ENCODE results near the gene PPP2R1B.

- TF ChIP-seq CTCF (IDR thresholded peaks at IDR 0.05; ENCODE audit: insufficient read depth, low read depth, low read length): no peak
- TF ChIP-seq EZH2 (IDR thresholded peaks at IDR 0.05; ENCODE audit: insufficient read depth, low read length): no peak
These were observed 41.9 kb upstream of the PPP2R1B start for GRCh38 chr11:111808063-111808588.

All from astrocyte (in vitro differentiated cells and primary cell).